Fibroblast of lung (primary cell): ENCODE results near the gene RNGTT. TPM values are rescaled to one million over a fixed set of nuclear protein-coding genes. Genes with fewer than 3 reads are reported as not detected.

Experiments
- DNase-seq, 2 donors: peaks; one replicate each; pipeline versions ENCODE4 v3.0.0 to v3.0.0-alpha.2; 2010; ENCODE audit warnings: low read depth in 2 of 2
- H2AFZ ChIP-seq: 2 replicates; pipeline ENCODE4 v1.5.1; 2012; ENCODE audit warnings: low read length, control low read depth, inconsistent platforms
- H3K27ac ChIP-seq: 2 replicates; pipeline ENCODE4 v1.5.1; 2011; ENCODE audit warnings: low read length, control low read depth; ENCODE audit not compliant: insufficient read depth
- H3K27me3 ChIP-seq: 2 replicates; pipeline ENCODE4 v1.5.1; 2011; ENCODE audit warnings: mild to moderate bottlenecking, low read length; ENCODE audit not compliant: control insufficient read depth, insufficient read depth
- H3K36me3 ChIP-seq: 2 replicates; pipeline ENCODE4 v1.5.1; 2011; ENCODE audit warnings: low read length; ENCODE audit not compliant: control insufficient read depth, insufficient read depth
- H3K4me1 ChIP-seq: 2 replicates; pipeline ENCODE4 v1.5.1; 2011; ENCODE audit warnings: low read length; ENCODE audit not compliant: control insufficient read depth, insufficient read depth; ENCODE audit errors: extremely low read depth
- H3K4me2 ChIP-seq: 2 replicates; pipeline ENCODE4 v1.5.1; 2011; ENCODE audit warnings: low read length, control low read depth; ENCODE audit not compliant: insufficient read depth; ENCODE audit errors: extremely low read depth
- H3K4me3 ChIP-seq, 4 experiments: fragments of 200-600 bp in 1 of 4; sonication (generic) in 1 of 4; replicated peaks in 1 of 4; 2 replicates each; pipeline ENCODE4 v1.5.1; 2011 to 2016; ENCODE audit warnings: low read length in 4 of 4, low read depth in 3 of 4, mild to moderate bottlenecking in 3 of 4, control low read depth in 2 of 4, inconsistent platforms in 1 of 4, mixed read lengths in 1 of 4; ENCODE audit not compliant: insufficient read depth in 1 of 4; ENCODE audit errors: control extremely low read depth in 1 of 4
- H3K79me2 ChIP-seq: 2 replicates; pipeline ENCODE4 v1.5.1; 2012; ENCODE audit warnings: mild to moderate bottlenecking, low read length, inconsistent platforms; ENCODE audit not compliant: control insufficient read depth, insufficient read depth
- H3K9ac ChIP-seq: 2 replicates; pipeline ENCODE4 v1.5.1; 2011; ENCODE audit warnings: mild to moderate bottlenecking, low read length, control low read depth; ENCODE audit not compliant: insufficient read depth
- H3K9me3 ChIP-seq: 2 replicates; pipeline ENCODE4 v1.5.1; 2012; ENCODE audit warnings: low read depth, low read length; ENCODE audit not compliant: control insufficient read depth, insufficient read depth
- H4K20me1 ChIP-seq: 2 replicates; pipeline ENCODE4 v1.5.1; 2011; ENCODE audit warnings: low read length; ENCODE audit not compliant: control insufficient read depth, insufficient read depth; ENCODE audit errors: extremely low read depth
- CTCF ChIP-seq, 2 donors: IDR thresholded peaks in 1 of 2; conservative IDR thresholded peaks in 1 of 2; 1 replicate in 1 of 2; 2 replicates in 1 of 2; pipeline ENCODE4 v1.5.1; 2011 to 2012; ENCODE audit warnings: low read length in 2 of 2, control low read depth in 1 of 2, inconsistent platforms in 1 of 2, low read depth in 1 of 2, mild to moderate bottlenecking in 1 of 2
- EZH2 ChIP-seq: IDR thresholded peaks from 2 replicates; pipeline ENCODE4 v1.5.1; 2012; ENCODE audit warnings: low read length, control low read depth, mild to moderate bottlenecking; ENCODE audit errors: missing control alignments
- polyA plus RNA-seq, 2 donors: library from polyadenylated mRNA; depleted of rRNA in 1 of 2; stranded (reverse) in 1 of 2; unstranded in 1 of 2; fragments of >200 nt; gene quantifications; 2 replicates each; pipeline ENCODE4 v1.2.1, GENCODE V29; 2011 to 2012; ENCODE audit warnings: missing spikeins in 1 of 2
- total RNA-seq: library from RNA; depleted of rRNA; stranded (reverse); fragments of >200 nt; gene quantifications from 2 replicates; pipeline ENCODE4 v1.2.1, GENCODE V29; 2014

RNGTT gene
- total and polyA plus RNA-seq, 2 donors (not counting 1 experiment from before 2014, with no cell fraction given), result 10.7 to 12.7 TPM

- no peak overlapping the region for H3K27ac ChIP-seq
- no peak overlapping the region for H2AFZ ChIP-seq
- TF ChIP-seq CTCF (conservative IDR thresholded peaks at IDR 0.05 in 1 of 2, IDR thresholded peaks at IDR 0.05 in 1 of 2; ENCODE audit: low read depth in 1 of 2, low read length in 2 of 2), result no peak
- no peak for TF ChIP-seq EZH2
- no peak for DNase-seq
- no peaks in the 10 kb centered on the region for H3K27me3 ChIP-seq
- no peaks in the 10 kb centered on the region for H3K79me2 ChIP-seq
- H3K9me3 ChIP-seq, result no peaks in the 10 kb centered on the region
- H4K20me1 ChIP-seq, result no peaks in the 10 kb centered on the region
- H3K36me3 ChIP-seq, result no peaks in the 10 kb centered on the region
- no peak overlapping the region for H3K4me3 ChIP-seq
- no peaks in the 10 kb centered on the region for H3K4me1 ChIP-seq
- H3K4me2 ChIP-seq, result no peak overlapping the region
- H3K9ac ChIP-seq, result no peak overlapping the region
These were observed 199.3 kb downstream of the RNGTT start for GRCh38 chr6:88764081-88764480.

- no peak for TF ChIP-seq EZH2
- no peak for TF ChIP-seq CTCF (conservative IDR thresholded peaks at IDR 0.05 in 1 of 2, IDR thresholded peaks at IDR 0.05 in 1 of 2; ENCODE audit: low read depth in 1 of 2, low read length in 2 of 2)
- Histone ChIP-seq H3K36me3 (no peaks in the 10 kb centered on the region), H3K4me3 (no peak overlapping the region), H3K9ac (no peak overlapping the region), H3K79me2 (no peaks in the 10 kb centered on the region), H3K4me1 (no peaks in the 10 kb centered on the region), H4K20me1 (no peaks in the 10 kb centered on the region), H3K27me3 (no peaks in the 10 kb centered on the region), H3K9me3 (no peaks in the 10 kb centered on the region), H3K27ac (no peak overlapping the region), H3K4me2 (no peak overlapping the region), H2AFZ (no peak overlapping the region)
- peak in 1 of 2 donors; percentile 29 for DNase-seq
These were observed 200.3 kb downstream of the RNGTT start for GRCh38 chr6:88763160-88763559.

GRCh38 chr6:88761237-88762031 is 202.0 kb downstream of the RNGTT start:
- TF ChIP-seq CTCF (conservative IDR thresholded peaks at IDR 0.05 in 1 of 2, IDR thresholded peaks at IDR 0.05 in 1 of 2; ENCODE audit: low read depth in 1 of 2, low read length in 2 of 2) (no peak), EZH2 (no peak)
- H3K4me2 ChIP-seq, result no peak overlapping the region
- H3K9ac ChIP-seq, result no peak overlapping the region
- H2AFZ ChIP-seq, result no peak overlapping the region
- H3K4me1 ChIP-seq, result no peaks in the 10 kb centered on the region
- DNase-seq, result no peak
- no peak overlapping the region for H3K4me3 ChIP-seq
- H3K79me2 ChIP-seq, result no peaks in the 10 kb centered on the region
- no peaks in the 10 kb centered on the region for H3K36me3 ChIP-seq
- no peaks in the 10 kb centered on the region for H3K9me3 ChIP-seq
- no peaks in the 10 kb centered on the region for H4K20me1 ChIP-seq
- H3K27me3 ChIP-seq, result no peaks in the 10 kb centered on the region
- no peak overlapping the region for H3K27ac ChIP-seq
